ENCODE results near the gene USP11. TPM values are rescaled to one million over a fixed set of nuclear protein-coding genes. Genes with fewer than 3 reads are reported as not detected.

The USP11 gene
- total and polyA plus RNA-seq, 2 donors: 26.7 to 40.9 TPM

- peak in 4 of 9 donors; percentile 3 to 60 (median 20) for DNase-seq (ENCODE audit: low read depth in 6 of 9, low spot score in 9 of 9)
- Histone ChIP-seq H3K27me3 (ENCODE audit: control insufficient read depth in 2 of 2, insufficient read depth in 1 of 2, low read length in 1 of 2) (peaks cover 0 to 17% of the 10 kb centered on the region in 2 donors), H3K4me3 (ENCODE audit: low read length in 2 of 2) (peak overlapping the region; percentile 59 to 65), H3K36me3 (ENCODE audit: control insufficient read depth in 2 of 2, insufficient read depth in 2 of 2, low read length in 1 of 2) (peaks cover 9 to 10% of the 10 kb centered on the region in 2 donors), H3K4me1 (ENCODE audit: control insufficient read depth in 2 of 2, insufficient read depth in 2 of 2, low read length in 2 of 2) (peaks cover 13 to 46% of the 10 kb centered on the region in 2 donors), H3K9me3 (ENCODE audit: control insufficient read depth in 2 of 2, insufficient read depth in 1 of 2, low read length in 1 of 2) (peaks cover 0 to 4% of the 10 kb centered on the region in 2 donors), H3K27ac (ENCODE audit: low read depth in 1 of 2, low read length in 1 of 2) (peak overlapping the region; percentile 40 to 72)
- WGBS: under 1% methylated on average over 26 of the region's 26 CpGs
These were observed 41.5 kb upstream of the USP11 start for GRCh38 chrX:47191331-47191730.

- H3K27ac ChIP-seq (ENCODE audit: low read depth in 1 of 2, low read length in 1 of 2): peak overlapping the region in 1 of 2 donors; percentile 72
- 60% methylated on average over 16 of the region's 16 CpGs for WGBS
- H3K36me3 ChIP-seq (ENCODE audit: control insufficient read depth in 2 of 2, insufficient read depth in 2 of 2, low read length in 1 of 2): peaks cover 8 to 10% of the 10 kb centered on the region in 2 donors
- no peak for DNase-seq (ENCODE audit: low read depth in 6 of 9, low spot score in 9 of 9)
- peaks cover 0 to 17% of the 10 kb centered on the region in 2 donors for H3K27me3 ChIP-seq (ENCODE audit: control insufficient read depth in 2 of 2, insufficient read depth in 1 of 2, low read length in 1 of 2)
- peaks cover 13 to 51% of the 10 kb centered on the region in 2 donors for H3K4me1 ChIP-seq (ENCODE audit: control insufficient read depth in 2 of 2, insufficient read depth in 2 of 2, low read length in 2 of 2)
- H3K4me3 ChIP-seq (ENCODE audit: low read length in 2 of 2): peak overlapping the region; percentile 59 to 65
- H3K9me3 ChIP-seq (ENCODE audit: control insufficient read depth in 2 of 2, insufficient read depth in 1 of 2, low read length in 1 of 2): peaks cover 0 to 4% of the 10 kb centered on the region in 2 donors
These were observed 40.9 kb upstream of the USP11 start for GRCh38 chrX:47191806-47192401.

DNA sequence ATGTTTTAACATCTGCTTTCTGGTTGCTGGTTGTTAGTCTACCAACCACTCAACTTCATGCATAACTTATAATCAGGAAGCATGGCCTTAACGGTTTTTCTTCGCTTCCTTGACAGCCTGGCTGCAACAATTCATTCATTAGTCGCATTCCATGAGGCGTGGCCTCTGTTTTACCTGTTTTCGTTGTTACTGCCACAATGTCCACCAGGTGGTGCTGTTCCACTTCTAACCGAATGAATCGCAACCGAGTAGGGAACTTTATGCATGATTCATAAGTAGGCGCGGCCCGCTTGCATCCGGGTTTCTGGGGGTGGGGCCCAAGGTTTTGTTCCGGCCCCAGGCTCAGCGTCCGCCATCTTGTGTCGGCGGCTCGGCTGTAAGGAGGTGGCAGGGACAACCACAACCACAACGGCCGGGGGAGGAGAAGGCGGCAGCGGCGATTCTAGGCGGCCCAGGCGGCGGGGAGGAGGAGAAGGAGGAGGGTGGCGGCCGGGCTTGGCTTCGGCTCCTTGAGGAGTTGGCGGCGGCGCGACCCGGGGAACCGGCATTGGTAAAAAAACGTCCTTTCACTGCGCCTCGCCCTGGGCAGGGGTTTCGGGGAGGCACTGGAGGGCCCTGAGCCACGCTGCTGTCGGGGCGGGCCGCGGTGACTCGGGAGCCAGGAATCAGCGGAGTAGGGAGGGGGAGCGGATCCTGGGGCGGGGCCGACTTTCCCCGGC, 39.2 kb upstream of the USP11 start, which contains the start of gene UBA1:
TSS of gene UBA1 (plus strand) at position 355 of the 719 bp plus-strand sequence. CDS start 4,974 bp downstream, outside the sequence.
- Histone ChIP-seq H3K36me3 (ENCODE audit: control insufficient read depth in 2 of 2, insufficient read depth in 2 of 2, low read length in 1 of 2) (peaks cover 20 to 22% of the 10 kb centered on the region in 2 donors), H3K27me3 (ENCODE audit: control insufficient read depth in 2 of 2, insufficient read depth in 1 of 2, low read length in 1 of 2) (peaks cover 0 to 17% of the 10 kb centered on the region in 2 donors), H3K4me1 (ENCODE audit: control insufficient read depth in 2 of 2, insufficient read depth in 2 of 2, low read length in 2 of 2) (peaks cover 13 to 55% of the 10 kb centered on the region in 2 donors), H3K4me3 (ENCODE audit: low read length in 2 of 2) (peak within 1 kb of the TSS; percentile 80 to 89), H3K9me3 (ENCODE audit: control insufficient read depth in 2 of 2, insufficient read depth in 1 of 2, low read length in 1 of 2) (peaks cover 0 to 4% of the 10 kb centered on the region in 2 donors), H3K27ac (ENCODE audit: low read depth in 1 of 2, low read length in 1 of 2) (peak within 1 kb of the TSS; percentile 90 to 92)
- WGBS: under 1% methylated on average over 50 of the region's 50 CpGs
- DNase-seq (ENCODE audit: low read depth in 6 of 9, low spot score in 9 of 9): peak; percentile 87 to 99 (median 93)

DNA sequence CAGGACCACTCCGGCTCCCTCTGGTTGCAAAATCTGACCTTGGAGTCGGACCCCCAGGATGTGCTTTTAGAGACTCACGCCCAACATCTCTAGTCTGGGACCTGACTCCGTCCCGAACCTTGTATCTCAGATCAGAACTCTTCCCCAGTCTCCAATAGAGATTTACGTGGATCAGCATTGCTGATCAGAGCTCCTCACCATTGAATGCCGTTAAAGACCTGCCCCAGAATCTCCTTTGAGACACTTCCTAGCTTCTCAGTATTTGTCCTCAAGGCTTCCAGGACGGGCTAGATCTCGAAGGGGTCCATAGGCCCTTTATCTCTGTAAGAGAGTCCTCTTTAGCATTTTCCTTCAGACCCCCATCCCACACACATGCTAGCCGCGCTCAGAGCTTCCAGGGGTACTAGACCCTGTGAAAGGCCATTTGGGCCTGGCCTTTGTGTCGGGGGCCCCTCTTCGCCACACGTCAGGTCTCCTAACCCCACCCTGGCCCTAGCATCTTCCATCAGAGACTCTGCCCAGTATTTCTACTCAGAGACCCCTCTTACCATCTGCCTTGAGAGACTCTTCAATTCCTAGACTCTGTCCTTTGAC, 38.5 kb upstream of the USP11 start:
- Histone ChIP-seq H3K27ac (ENCODE audit: low read depth in 1 of 2, low read length in 1 of 2) (peak overlapping the region; percentile 90 to 92), H3K36me3 (ENCODE audit: control insufficient read depth in 2 of 2, insufficient read depth in 2 of 2, low read length in 1 of 2) (peaks cover 27 to 28% of the 10 kb centered on the region in 2 donors), H3K27me3 (ENCODE audit: control insufficient read depth in 2 of 2, insufficient read depth in 1 of 2, low read length in 1 of 2) (peaks cover 0 to 17% of the 10 kb centered on the region in 2 donors), H3K9me3 (ENCODE audit: control insufficient read depth in 2 of 2, insufficient read depth in 1 of 2, low read length in 1 of 2) (peaks cover 0 to 4% of the 10 kb centered on the region in 2 donors), H3K4me1 (ENCODE audit: control insufficient read depth in 2 of 2, insufficient read depth in 2 of 2, low read length in 2 of 2) (peaks cover 13 to 55% of the 10 kb centered on the region in 2 donors), H3K4me3 (ENCODE audit: low read length in 2 of 2) (peak overlapping the region; percentile 80 to 89)
- WGBS: 13% methylated on average over 14 of the region's 14 CpGs
- DNase-seq (ENCODE audit: low read depth in 6 of 9, low spot score in 9 of 9): peak in 2 of 9 donors; percentile 2 to 58

DNA sequence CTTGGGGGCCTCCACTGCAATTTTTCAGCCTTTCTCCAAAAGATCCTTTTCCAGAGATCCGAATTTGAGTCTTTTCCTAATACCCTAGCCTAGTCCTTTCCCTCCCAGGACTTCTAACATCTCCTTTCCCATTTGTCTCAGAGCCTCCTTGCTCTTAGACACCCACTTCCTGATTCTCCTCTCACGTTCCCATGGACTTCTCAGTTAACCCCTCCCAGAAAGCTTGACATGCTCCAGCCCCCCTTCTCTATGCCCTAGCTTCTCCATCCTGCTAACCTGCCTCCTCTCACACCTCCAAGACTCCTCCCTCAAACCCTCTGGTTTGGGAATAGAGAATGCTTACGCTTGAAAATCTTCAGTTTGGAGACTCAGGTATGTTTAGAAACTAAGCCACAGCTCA, 36.7 kb upstream of the USP11 start:
- H3K27ac ChIP-seq (ENCODE audit: low read depth in 1 of 2, low read length in 1 of 2): no peak overlapping the region

DNA sequence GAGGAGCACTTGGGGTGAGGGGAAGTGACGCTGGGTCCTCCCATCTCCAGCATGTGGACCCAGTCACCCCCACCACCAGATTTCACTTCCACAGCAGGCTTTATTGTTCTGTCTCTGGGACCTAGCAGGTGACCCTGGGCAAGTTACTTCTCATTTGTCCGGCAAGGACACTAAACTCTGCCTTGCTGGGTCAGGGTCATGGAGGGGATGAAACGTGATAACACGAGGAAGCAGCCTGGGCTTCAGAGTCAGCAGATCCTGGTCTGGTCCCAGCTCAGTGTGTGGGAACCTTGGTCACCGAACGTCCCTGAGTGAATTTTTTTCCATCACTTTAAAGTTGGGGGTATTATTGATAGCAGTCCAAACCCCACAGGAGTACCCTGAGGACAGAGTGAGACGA, 35.3 kb upstream of the USP11 start:
- DNase-seq (ENCODE audit: low read depth in 6 of 9, low spot score in 9 of 9): no peak
- Histone ChIP-seq H3K4me1 (ENCODE audit: control insufficient read depth in 2 of 2, insufficient read depth in 2 of 2, low read length in 2 of 2) (peaks cover 13 to 36% of the 10 kb centered on the region in 2 donors), H3K9me3 (ENCODE audit: control insufficient read depth in 2 of 2, insufficient read depth in 1 of 2, low read length in 1 of 2) (no peaks in the 10 kb centered on the region), H3K27ac (ENCODE audit: low read depth in 1 of 2, low read length in 1 of 2) (no peak overlapping the region), H3K27me3 (ENCODE audit: control insufficient read depth in 2 of 2, insufficient read depth in 1 of 2, low read length in 1 of 2) (no peaks in the 10 kb centered on the region), H3K36me3 (ENCODE audit: control insufficient read depth in 2 of 2, insufficient read depth in 2 of 2, low read length in 1 of 2) (peaks cover 58 to 59% of the 10 kb centered on the region in 2 donors), H3K4me3 (ENCODE audit: low read length in 2 of 2) (no peak overlapping the region)
- 94% methylated on average over 7 of the region's 7 CpGs for WGBS

More for the DNA sequence above, 36.7 kb upstream of the USP11 start:
- Histone ChIP-seq H3K4me3 (ENCODE audit: low read length in 2 of 2) (no peak overlapping the region), H3K4me1 (ENCODE audit: control insufficient read depth in 2 of 2, insufficient read depth in 2 of 2, low read length in 2 of 2) (peaks cover 13 to 49% of the 10 kb centered on the region in 2 donors), H3K27me3 (ENCODE audit: control insufficient read depth in 2 of 2, insufficient read depth in 1 of 2, low read length in 1 of 2) (peaks cover 0 to 7% of the 10 kb centered on the region in 2 donors), H3K36me3 (ENCODE audit: control insufficient read depth in 2 of 2, insufficient read depth in 2 of 2, low read length in 1 of 2) (peaks cover 44% of the 10 kb centered on the region in 2 donors), H3K9me3 (ENCODE audit: control insufficient read depth in 2 of 2, insufficient read depth in 1 of 2, low read length in 1 of 2) (no peaks in the 10 kb centered on the region)
- 81% methylated on average over 3 of the region's 3 CpGs for WGBS
- no peak for DNase-seq (ENCODE audit: low read depth in 6 of 9, low spot score in 9 of 9)

DNA sequence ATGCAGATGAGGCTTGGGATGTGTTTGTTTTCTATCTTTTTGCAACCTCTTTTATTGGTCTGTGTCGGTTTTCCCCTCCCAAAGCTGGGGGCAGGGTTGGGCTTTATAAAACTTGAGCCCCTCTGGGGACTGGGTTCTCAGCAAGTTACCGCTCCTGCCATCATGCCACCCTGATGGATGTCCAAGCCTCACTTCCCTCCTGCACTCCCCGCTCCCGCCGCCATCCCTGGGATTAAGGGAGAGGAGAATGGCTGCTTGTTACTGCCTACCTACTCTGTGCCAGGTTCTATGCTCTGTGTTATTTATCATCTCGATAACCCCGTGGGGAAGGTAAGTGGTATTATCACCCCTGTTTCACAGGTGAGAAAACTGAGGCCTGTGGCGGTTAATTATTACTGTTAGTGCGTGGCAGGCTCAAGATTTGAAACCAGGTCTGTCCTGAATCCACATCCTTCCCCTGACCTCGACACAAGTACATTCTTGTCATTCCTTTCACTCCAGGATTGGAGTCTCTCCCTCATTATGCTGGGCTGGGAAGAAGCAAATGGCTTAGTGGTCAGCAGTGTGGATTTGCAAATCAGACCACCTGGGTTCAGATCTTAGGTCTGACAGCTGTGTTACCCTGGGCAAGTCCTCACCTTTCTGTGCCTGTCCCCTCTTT, 34.7 kb upstream of the USP11 start:
- peaks cover 65% of the 10 kb centered on the region in 2 donors for H3K36me3 ChIP-seq (ENCODE audit: control insufficient read depth in 2 of 2, insufficient read depth in 2 of 2, low read length in 1 of 2)
- H3K27me3 ChIP-seq (ENCODE audit: control insufficient read depth in 2 of 2, insufficient read depth in 1 of 2, low read length in 1 of 2): no peaks in the 10 kb centered on the region
- H3K27ac ChIP-seq (ENCODE audit: low read depth in 1 of 2, low read length in 1 of 2): no peak overlapping the region
- WGBS: 96% methylated on average over 10 of the region's 10 CpGs
- no peaks in the 10 kb centered on the region for H3K9me3 ChIP-seq (ENCODE audit: control insufficient read depth in 2 of 2, insufficient read depth in 1 of 2, low read length in 1 of 2)
- H3K4me1 ChIP-seq (ENCODE audit: control insufficient read depth in 2 of 2, insufficient read depth in 2 of 2, low read length in 2 of 2): peaks cover 9 to 30% of the 10 kb centered on the region in 2 donors
- no peak for DNase-seq (ENCODE audit: low read depth in 6 of 9, low spot score in 9 of 9)
- H3K4me3 ChIP-seq (ENCODE audit: low read length in 2 of 2): no peak overlapping the region

DNA sequence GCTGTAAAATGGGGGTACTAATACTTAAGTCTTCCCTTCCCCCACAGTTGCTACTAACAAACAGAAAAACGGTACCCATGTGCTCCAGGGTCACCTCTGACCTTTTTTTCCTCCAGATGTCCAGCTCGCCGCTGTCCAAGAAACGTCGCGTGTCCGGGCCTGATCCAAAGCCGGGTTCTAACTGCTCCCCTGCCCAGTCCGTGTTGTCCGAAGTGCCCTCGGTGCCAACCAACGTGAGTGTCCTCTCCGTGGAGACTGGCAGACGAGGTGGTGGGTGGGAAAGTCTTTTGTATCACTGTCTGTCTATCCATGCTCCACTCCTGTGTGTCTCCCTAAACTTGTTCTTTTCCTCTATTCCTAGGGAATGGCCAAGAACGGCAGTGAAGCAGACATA, 34.1 kb upstream of the USP11 start:
- Histone ChIP-seq H3K27me3 (ENCODE audit: control insufficient read depth in 2 of 2, insufficient read depth in 1 of 2, low read length in 1 of 2) (no peaks in the 10 kb centered on the region), H3K9me3 (ENCODE audit: control insufficient read depth in 2 of 2, insufficient read depth in 1 of 2, low read length in 1 of 2) (no peaks in the 10 kb centered on the region), H3K4me1 (ENCODE audit: control insufficient read depth in 2 of 2, insufficient read depth in 2 of 2, low read length in 2 of 2) (peaks cover 9 to 28% of the 10 kb centered on the region in 2 donors), H3K27ac (ENCODE audit: low read depth in 1 of 2, low read length in 1 of 2) (no peak overlapping the region), H3K4me3 (ENCODE audit: low read length in 2 of 2) (no peak overlapping the region), H3K36me3 (ENCODE audit: control insufficient read depth in 2 of 2, insufficient read depth in 2 of 2, low read length in 1 of 2) (peaks cover 69 to 70% of the 10 kb centered on the region in 2 donors)
- WGBS: 96% methylated on average over 15 of the region's 15 CpGs
- no peak for DNase-seq (ENCODE audit: low read depth in 6 of 9, low spot score in 9 of 9)

Measured in thymus (tissue), 11 donors.